PC-9 (cell line): Measurements from ENCODE around the gene TRAPPC10.

Experiments
- EZH2 ChIP-seq: fragments of 200-600 bp; sonication (generic); IDR thresholded peaks from 2 replicates; pipeline ENCODE4 v1.8.0; 2017; ENCODE audit warnings: antibody characterized with exemption, low read depth
- TF ChIP-seq, protein P1 (sequence below): fragments of 200-600 bp; sonication (generic); conservative IDR thresholded peaks from 2 replicates; pipeline ENCODE4 v1.6.1; 2017; ENCODE audit warnings: mixed run types, antibody characterized with exemption, mild to moderate bottlenecking, moderate library complexity

DNA sequence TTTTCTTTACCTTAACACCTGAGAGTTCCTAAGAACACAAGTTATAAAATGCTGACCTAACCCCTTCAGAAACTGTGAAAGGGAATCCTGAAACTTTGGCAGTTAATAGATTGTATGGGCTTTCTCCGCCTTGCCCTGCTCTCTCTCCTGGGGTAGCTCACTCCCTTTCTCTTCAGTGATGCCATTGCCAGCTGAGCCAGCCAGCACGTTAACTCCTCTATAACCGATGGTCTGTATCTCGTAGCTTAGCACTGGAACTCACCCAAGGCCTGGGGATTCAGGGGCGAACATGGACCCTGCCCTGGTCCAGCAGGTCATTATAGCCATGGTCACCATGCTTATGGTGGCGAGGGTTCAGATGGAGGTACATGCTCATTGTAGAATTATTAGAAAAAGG, 40.7 kb downstream of the TRAPPC10 start:
- TF ChIP-seq, protein P1, sequence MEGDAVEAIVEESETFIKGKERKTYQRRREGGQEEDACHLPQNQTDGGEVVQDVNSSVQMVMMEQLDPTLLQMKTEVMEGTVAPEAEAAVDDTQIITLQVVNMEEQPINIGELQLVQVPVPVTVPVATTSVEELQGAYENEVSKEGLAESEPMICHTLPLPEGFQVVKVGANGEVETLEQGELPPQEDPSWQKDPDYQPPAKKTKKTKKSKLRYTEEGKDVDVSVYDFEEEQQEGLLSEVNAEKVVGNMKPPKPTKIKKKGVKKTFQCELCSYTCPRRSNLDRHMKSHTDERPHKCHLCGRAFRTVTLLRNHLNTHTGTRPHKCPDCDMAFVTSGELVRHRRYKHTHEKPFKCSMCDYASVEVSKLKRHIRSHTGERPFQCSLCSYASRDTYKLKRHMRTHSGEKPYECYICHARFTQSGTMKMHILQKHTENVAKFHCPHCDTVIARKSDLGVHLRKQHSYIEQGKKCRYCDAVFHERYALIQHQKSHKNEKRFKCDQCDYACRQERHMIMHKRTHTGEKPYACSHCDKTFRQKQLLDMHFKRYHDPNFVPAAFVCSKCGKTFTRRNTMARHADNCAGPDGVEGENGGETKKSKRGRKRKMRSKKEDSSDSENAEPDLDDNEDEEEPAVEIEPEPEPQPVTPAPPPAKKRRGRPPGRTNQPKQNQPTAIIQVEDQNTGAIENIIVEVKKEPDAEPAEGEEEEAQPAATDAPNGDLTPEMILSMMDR, result no peak
- no peak for TF ChIP-seq EZH2
